HG02642 (cell line): ENCODE data around the gene ATG10.

ENCODE experiments used
- ATAC-seq: cut with Tn5 transposase; IDR thresholded peaks from one replicate; pipeline ENCODE4 v1.9.1; 2021; ENCODE audit warnings: mild to moderate bottlenecking; ENCODE audit not compliant: unreplicated experiment, poor library complexity

Gene ATG10

DNA sequence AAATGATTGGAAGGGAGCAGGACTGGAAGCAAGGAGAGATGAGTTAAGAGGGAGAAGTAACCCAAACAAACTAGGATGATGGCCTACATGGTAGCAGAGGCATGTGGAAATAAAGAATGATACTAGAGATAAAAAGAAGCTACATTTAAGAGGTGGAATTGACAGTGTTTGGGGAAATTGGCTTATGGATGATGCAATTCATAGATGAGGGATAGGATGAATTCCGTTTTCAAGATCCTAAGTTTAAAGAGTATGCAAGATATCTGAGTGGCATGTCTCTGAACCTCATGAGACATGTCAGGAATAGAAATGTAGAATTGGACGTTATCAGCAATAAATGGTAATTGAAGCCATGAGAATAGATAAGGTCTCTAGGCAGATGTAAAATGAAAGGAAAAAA lies 232.7 kb downstream of the ATG10 start:
- ATAC-seq, result no peak

DNA sequence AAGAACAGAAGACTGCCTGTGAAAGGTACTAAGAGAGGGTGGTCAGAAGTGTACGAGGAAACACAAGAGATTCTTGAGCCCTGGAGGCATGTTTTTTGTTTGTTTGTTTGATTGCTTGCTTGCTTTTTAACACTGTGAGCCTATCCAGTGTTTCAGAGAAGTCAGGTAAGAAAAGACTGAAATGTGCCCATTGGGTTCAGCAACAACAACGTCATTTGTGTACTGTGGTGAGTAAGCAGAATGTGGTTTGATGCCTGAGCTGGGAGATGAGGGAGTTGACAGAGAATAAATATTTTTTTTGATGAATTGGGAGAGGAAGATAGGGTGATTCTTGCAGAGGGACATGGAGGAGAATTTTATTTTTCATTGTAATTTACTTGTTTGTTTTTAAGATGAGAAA lies 233.2 kb downstream of the ATG10 start:
- ATAC-seq, result no peak

DNA sequence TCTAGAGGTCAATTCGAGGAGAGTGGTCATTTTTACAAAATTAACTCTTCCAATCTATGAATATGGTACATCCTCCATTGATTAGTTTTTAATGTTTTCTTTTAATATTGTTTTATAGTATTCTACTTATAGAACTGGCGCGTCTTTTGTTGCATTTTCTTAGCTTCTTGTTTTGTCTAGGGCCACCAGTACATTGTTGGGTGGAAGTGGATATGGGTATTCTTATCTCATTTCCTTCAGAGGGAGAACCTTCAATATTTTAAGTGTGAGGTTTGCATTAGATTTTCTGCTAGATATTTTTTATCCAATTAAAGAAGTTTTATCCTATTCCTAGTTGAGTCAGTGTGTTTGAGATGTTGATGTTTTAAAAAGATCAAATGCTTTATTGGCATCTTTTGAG lies 236.5 kb downstream of the ATG10 start:
- no peak for ATAC-seq

DNA sequence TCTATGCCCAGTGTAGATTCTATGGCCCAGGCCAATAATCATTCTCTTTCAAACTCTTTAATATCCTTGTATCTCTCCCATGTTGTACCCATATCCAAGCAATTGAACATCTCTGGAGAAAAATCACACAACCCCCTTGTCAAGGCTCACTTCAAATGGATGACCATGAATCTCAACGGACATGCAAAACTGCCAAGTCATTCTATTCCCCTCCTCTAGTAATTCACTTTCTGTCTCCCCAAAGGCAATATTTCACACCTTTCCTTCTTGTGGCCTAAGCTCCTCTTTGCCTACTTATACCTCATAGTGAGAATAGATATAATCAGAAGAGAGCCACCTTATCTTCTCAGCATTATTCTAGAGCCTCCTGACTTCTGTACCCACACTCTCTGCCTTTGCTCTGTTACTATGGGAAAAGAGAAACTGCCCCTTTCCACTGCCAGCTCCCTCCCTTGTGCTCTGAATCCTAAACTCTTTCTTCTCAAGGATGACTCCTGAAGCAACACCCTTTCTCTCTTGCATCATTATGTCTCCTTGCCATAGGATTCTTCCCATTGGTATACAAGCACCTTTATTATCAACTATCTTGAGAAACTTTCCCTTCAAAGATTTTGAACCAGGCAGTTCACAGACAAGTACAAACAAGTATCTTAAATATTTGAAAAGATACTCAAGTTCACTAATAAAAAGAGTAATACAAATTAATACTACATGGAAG lies 240.2 kb downstream of the ATG10 start:
- no peak for ATAC-seq

DNA sequence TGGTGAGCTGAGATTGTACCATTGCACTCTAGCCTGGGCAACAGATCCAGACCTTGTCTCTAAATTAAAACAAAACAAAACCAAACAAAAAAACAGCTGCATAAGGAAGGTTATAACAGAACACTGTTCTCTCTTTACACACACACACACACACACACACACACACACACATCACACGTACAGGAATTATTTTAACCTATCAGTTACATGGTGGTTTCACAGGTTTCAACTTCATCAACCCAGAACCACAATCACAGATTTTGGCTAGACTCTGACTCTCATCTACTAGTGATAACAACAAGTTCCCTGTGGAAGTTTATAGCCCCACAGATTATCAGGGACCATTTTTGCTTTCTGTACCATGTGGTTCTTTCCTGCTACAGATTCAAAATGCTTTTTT lies 246.1 kb downstream of the ATG10 start:
- no peak for ATAC-seq

DNA sequence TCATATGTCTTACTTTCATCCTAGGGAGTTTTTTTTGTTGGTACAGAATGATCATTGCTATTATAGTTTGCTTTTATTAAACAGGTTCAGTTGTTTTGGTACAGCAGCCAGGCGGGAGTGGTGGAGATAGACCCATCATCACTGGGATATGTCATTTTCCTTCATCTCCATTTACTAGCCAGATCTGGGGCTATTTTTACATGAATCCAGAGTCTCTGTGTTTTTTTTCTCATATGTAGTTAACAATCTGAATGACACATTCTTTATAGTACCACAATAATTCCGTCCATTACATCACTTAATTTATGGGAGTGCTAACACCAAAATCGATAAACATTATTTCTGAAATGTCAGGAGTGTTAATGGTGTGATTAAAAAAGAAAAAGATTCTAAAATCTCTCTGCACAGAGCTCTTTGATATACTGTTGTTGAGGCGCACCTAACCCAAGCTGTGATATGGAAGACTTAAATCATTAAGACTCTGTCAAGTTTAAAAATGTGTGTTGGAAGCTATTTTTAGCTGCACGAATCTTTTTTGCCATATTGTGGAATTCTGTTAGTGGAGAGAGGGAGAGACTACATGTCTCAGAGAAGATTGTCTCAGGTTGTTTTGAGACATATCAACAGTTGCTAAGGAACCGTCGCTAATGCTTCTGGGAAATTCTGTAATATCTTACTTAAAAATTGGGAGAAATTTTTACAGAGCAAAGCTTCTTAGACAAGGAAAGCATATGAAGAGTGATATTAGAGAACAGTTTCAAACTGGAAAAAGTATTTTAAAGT lies 246.7 kb downstream of the ATG10 start:
- ATAC-seq, result no peak

DNA sequence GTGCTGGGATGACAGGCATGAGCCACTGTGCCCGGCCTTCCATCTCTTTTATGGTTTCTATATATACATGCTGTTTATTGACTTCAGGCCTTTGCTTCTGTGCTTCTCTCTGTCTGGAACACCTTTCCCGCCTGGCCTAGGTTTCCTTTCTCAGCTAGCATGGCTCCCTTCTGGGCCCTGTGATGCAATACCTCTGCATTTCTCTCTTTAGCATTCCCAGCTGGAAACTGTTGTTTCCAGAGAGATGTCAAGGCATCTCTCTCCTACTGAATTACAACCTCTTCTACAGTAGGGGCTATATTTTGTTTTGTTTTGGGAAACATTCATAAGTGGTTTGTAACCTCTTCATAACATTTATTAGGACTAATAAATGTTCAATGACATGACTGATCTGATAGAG lies 249.2 kb downstream of the ATG10 start:
- ATAC-seq, result no peak

DNA sequence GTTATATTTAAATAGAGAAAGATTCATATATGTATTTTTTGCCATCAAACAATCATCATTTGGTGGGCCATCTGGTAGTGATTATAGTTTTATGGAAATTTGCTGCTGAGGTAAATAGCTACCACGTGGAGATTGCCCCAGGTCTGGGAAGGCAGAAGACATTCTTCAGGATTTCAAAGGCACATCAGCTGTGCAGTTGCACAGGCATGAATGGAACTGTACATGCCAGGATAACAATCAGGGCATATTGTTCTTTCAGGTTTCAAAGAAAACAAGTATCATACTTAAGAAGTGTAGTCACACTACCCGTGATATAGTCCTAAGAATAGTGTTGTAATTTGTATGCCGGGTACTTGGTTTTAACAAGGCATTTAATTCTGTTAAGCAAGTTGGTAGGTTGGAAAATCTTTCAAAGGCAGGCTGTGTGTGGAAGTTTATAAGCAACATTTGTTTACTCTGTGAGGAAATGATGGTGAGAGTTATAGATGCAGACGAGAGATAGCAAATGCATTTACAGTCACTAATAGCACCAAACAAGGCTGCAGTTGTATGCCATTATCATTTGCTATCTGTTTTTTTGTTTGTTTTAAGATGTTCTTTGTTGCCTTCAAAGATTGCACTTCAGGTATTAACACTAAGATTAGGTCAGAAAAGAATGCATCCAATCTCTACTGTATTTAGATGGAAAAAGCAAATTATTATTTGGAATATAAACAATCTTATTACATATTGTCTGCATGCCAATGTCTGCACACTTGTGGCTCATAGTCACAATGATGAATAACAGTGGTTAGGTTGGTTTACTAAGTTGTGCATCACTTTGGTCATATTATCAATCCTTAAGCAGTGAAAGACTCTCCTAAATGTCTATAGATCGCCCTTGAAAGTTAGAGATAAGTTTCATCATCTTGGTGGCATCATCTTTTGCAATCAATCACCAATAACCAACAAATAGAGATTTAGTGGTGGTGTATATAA lies 251.1 kb downstream of the ATG10 start:
- no peak for ATAC-seq

DNA sequence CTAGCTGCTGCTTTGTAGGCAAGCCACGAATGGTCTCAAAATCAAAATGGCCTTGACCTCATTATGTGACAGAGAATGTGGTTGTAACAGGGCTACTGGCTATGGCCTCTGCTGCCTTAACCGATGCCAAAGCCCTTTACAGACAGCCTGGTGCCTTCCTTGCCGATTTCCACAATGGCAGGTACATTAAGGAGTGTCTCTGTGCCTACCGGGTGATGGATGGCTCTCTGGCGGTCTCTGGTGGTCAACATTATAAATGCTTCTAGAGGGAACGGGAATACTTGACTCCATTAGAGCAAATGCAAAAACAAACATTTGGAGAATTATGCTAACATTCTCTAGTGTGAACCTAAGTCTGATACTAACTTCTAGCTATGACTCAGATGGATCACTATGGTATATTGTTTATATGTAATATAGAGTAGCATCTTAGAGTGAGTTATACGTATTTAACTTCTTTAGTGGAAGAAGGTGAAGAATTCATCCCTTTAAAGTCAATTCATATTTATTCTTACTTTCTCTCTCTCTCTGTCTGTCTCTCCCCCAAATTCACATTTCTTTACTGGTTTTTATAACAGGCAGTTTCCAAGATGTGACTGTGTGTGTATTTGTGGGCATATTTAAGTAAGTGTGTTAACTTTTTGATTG lies 253.8 kb downstream of the ATG10 start:
- peak; percentile 95 for ATAC-seq

DNA sequence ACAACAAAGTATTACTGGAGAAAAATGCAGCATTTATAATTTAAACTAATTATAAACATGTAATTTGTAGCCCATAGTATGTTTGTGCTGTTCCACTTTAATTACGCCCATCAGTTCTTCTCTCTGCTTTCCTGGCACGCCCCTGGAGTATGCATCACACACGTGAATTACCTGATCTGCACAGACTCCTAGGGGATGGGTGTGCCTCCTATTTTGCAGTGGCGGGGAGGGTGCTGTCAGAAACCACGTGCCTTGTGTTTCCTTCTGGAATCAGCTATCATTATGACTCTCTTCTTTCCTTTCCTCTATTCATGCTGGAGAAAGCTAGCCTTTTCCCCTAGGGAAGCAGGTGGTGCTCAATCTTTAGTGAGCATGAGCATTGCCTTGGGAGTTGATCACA lies 263.1 kb downstream of the ATG10 start:
- ATAC-seq, result no peak

DNA sequence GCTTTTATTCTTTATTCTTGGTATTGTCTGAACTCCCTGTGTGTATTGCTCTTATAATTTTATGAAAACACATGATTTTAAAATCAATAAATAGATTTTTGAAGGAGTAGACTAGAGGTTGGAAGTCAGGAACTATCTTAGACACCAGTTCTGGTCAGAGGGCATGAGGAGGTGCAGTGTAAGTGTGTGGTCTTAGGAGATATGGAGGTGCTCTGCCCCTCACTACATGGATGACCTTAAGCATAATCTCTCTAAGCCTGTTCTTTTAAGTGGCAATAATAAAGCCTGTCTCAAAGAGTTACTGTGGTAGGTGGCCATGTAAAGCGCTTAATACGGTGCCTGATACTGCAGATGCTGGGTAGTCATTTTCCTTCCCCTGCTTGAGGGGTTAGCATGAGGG lies 272.3 kb downstream of the ATG10 start:
- no peak for ATAC-seq

DNA sequence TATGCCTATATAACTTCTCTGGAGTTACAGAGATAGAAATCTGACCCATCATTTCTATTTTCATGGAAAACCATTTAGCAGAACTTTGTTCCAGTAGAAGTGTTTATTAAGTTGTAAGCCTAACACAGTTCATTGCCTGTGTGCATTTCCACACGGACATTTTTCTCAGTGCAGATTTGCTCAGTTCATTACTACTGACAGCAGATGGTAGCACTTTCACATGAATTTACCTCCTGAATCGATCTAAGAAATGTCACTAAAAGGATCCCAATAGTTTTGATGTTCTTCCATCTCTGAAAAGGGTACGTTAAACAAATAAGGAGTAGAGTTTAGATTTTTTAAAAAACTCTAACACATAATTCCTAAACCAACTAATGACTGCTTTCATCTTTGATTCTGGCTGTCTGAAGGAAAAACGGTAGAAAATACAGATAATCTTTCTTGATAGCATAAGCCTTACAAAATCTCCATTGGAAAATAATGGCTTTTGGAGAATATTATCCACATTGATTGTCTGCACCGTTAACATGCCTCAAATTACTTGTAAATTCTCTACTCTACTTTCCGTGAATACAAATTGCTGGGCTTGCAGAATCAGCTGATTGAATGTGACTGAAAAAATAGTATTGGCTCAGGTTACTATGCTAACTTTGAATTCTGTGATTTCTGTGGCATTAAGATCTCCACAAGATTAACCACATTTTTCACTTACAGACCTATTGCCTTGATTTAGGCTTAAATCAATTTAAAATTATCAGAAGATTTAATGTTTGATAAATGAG lies 273.2 kb downstream of the ATG10 start:
- ATAC-seq, result no peak

DNA sequence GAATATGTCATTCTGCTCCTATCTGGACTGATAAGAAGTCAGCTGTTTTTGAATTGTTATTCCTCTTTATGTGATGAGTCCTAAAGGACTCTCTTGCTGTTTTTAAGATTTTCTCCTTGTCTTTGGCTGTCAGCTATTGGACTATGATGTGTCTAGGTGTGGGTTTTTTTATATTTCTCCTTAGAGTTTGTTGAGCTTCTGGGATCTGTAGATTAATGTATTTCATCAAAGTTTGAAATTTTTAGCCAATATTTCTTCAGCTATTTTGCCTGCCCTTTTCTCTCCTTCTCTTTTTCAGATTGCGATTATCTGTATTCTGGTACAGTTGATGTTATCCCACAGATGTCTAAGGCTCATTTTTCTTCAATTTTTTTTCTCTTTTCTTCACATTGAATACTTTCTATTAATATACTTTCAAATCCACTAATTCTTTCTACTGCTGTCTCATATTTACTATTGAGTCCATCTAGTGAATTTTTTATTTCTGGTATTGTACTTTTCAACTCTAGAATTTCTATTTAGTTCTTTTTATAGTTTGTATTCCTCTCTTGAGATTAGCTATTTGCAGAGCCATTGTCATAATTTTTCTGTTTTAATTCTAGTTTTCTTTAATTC lies 275.2 kb downstream of the ATG10 start:
- no peak for ATAC-seq

DNA sequence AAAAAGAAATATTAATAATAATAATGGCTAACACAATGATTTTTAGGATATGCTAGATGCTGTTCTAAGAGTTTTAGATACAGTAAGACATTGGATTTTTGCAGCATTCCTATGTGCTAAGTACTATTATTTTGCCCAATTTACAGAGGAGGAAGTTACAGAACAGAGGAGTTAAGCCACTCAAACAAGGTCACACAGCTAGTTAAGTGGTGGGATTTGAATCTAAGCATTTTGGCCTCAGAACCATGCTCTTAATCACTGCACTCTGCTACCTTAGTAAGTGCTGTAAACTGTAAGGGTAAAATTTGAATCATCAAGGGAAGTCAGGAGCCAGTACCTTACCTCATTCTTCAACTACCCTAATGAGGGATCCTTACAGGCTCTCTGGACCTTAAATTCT lies 280.9 kb downstream of the ATG10 start:
- ATAC-seq, result no peak

DNA sequence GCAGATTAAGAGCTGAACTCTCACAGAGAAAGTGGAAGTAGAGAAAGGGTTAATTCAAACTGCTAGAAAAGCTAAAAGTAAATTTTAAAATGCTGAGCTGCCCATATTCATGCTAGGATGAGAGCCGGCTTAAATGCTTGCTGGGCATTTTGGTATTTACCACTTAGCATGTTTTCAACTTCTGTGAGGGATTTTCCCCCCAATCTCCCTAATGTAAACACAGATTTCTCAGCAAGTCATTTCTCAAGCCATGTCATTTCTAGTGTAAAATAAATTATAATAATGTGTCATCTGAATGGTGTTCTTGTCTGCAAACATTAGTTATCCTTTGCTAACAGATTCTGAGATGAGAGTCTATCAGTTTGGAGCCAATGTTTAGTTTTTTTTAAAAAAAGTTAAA lies 284.0 kb downstream of the ATG10 start:
- ATAC-seq, result no peak

DNA sequence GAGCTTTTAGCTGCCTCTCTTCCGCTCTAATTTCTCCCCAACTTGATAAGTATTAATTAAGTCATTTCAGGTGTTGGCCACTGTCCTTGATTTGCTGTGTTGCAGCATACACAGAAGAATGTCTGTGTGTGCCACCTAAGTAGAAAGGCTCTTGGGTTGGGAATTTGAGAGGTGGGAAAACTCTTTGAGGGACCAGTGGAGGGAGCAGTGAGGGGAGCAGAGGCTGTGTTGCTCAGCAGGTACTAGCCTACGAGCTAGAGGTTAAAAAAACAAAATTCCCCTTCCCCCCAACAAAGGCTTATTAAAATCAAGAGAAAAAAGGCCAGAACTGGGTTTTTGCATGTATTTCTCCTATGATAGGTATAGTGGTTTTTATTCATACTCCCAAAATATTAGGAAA lies 285.4 kb downstream of the ATG10 start:
- ATAC-seq, result no peak

DNA sequence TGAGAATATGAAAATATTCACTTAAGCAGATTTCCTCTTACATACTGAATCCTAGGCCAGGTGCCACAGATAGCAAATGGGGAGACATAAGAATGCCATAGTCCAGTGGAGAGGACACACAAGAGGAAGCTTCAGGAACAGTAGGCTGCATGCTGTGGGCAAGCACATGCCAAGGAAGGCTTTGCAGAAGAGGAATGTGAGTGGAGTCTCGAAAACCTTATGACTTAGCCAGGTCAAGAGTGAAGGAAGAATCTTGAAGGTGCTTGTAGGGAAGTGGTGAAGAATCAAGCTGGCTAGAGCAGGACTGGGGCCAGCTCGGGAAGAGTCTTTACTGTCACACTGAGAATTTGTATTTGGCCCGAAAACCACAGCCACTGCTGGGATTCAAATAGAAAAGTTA lies 285.9 kb downstream of the ATG10 start:
- ATAC-seq, result no peak

DNA sequence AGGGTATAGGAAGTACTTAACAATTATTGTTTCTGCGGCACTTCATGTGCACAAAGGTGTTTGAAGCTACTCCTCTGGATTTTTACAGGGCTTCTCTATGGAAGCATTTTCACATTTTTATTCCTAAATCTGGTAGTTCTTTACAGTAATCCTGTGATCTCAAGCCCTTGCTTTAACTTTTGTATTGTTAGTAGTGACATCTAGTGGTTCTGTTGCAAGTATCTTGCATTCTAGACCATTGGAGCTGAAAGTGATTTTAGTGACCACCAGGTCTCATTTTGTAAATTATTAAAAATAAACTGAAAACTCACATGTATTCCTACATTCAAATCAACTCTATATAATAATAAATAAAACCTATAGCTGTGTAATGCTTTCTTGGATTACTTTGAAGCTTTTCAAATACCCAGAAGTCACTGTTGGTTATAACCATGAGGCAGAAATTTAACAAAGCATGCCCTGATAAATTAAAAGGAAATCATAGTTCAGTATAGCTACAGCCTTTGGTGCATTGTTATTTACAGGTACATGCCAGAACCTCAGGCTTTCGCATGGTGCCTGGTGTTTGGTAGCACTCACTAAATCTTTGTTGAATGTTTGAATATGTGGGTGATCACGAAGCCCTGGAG lies 287.5 kb downstream of the ATG10 start:
- no peak for ATAC-seq

DNA sequence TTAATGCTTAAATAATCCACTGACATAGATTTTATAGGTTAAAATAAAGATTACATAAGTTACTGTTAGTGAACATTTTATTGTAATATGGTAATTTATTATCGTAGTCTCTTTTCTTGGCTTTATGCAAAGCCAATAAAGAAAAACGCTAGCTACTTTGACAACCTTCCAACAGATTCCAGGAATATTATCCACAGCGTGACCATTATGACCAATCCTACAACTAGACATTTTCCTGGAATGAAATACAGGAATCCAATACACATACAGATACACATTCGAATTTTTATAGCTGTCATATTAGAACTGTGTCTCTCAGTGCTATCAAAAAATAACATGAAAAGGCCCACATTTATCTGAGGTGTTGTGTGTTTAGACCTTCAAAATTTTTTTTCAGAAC lies 293.2 kb downstream of the ATG10 start:
- no peak for ATAC-seq
